HepG2 (cell line): ENCODE data around the gene MAN2A2. TPM values are rescaled to one million over a fixed set of nuclear protein-coding genes. Genes with fewer than 3 reads are reported as not detected.
A peak's percentile ranks its signal among the peaks of the same experiment; 100 is the strongest.

Experiments used
- CHCHD3 ChIP-seq: sonication (generic); formaldehyde crosslinking; IDR thresholded peaks from 2 replicates; pipeline ENCODE4 v1.8.0; 2022; ENCODE audit warnings: mild to moderate bottlenecking, missing genetic modification reagents, moderate library complexity
- ELK4 ChIP-seq: sonication (generic); formaldehyde crosslinking; IDR thresholded peaks from 2 replicates; pipeline ENCODE4 v1.9.0; 2021; ENCODE audit warnings: missing genetic modification reagents, borderline replicate concordance
- HMG20A ChIP-seq: IDR thresholded peaks from 2 replicates; pipeline ENCODE4 v1.6.1; 2016; ENCODE audit warnings: borderline replicate concordance
- KDM1A ChIP-seq: IDR thresholded peaks from 2 replicates; pipeline ENCODE4 v1.6.1; 2016; ENCODE audit warnings: missing compliant biosample characterization
- MAZ ChIP-seq, 2 experiments: sonication (generic) in 1 of 2; formaldehyde crosslinking in 1 of 2; IDR thresholded peaks; 2 replicates each; pipeline versions ENCODE4 v1.5.0 to v1.6.1; 2012 to 2020; ENCODE audit warnings: low read depth in 2 of 2, mild to moderate bottlenecking in 2 of 2, borderline replicate concordance in 1 of 2, improper control_type of control experiment in 1 of 2, low read length in 1 of 2, missing genetic modification reagents in 1 of 2, moderate library complexity in 1 of 2
- MYNN ChIP-seq: sonication (generic); formaldehyde crosslinking; IDR thresholded peaks from 2 replicates; pipeline ENCODE4 v1.4.0; 2020; ENCODE audit warnings: mild to moderate bottlenecking, low read depth, missing genetic modification reagents
- POGZ ChIP-seq: sonication (generic); formaldehyde crosslinking; IDR thresholded peaks from 2 replicates; pipeline ENCODE4 v1.4.0; 2020; ENCODE audit warnings: mild to moderate bottlenecking, missing genetic modification reagents
- POLR2A ChIP-seq, 2 experiments: IDR thresholded peaks; 2 replicates each; pipeline ENCODE4 v1.6.1; 2011; ENCODE audit warnings: low read depth in 2 of 2, low read length in 2 of 2, mild to moderate bottlenecking in 1 of 2, moderate library complexity in 1 of 2; ENCODE audit not compliant: insufficient read depth in 1 of 2
- SSRP1 ChIP-seq: IDR thresholded peaks from 2 replicates; pipeline ENCODE4 v1.6.1; 2016; ENCODE audit warnings: control low read depth
- ZBTB25 ChIP-seq: IDR thresholded peaks from 2 replicates; pipeline ENCODE4 v1.6.1; 2018; ENCODE audit warnings: missing genetic modification reagents
- ZNF503 ChIP-seq: sonication (generic); formaldehyde crosslinking; IDR thresholded peaks from 2 replicates; pipeline ENCODE4 v1.4.0; 2020; ENCODE audit warnings: missing genetic modification reagents
- ZNF572 ChIP-seq: sonication (generic); formaldehyde crosslinking; IDR thresholded peaks from 2 replicates; pipeline ENCODE4 v1.5.1; 2020; ENCODE audit warnings: mild to moderate bottlenecking, missing genetic modification reagents
- ZNF7 ChIP-seq: IDR thresholded peaks from 2 replicates; pipeline ENCODE4 v1.6.1; 2016; ENCODE audit warnings: missing biosample characterization, missing genetic modification reagents
- polyA plus RNA-seq, 8 experiments: library from polyadenylated mRNA; depleted of rRNA in 3 of 8; stranded (reverse) in 7 of 8; unstranded in 1 of 8; fragments of >200 nt; fragmentation: Illumina TruSeq in 4 of 8; extraction: Trizol in 4 of 8; gene quantifications; 2 replicates each; pipeline versions ENCODE4 v1.2.1 to v1.2.3, GENCODE V29; 2011 to 2016; ENCODE audit warnings: low read depth in 4 of 8, missing spikeins in 1 of 8, mixed read lengths in 1 of 8; ENCODE audit not compliant: insufficient read depth in 1 of 8
- total RNA-seq, 5 experiments: library from RNA; depleted of rRNA; stranded (reverse); fragments of >200 nt; fragmentation: Illumina TruSeq; extraction: Trizol; gene quantifications; 2 replicates each; pipeline ENCODE4 v1.2.3, GENCODE V29; 2016; ENCODE audit warnings: low read depth in 1 of 5
- TF ChIP-seq, protein P1 (sequence below): fragments of 450-650 bp; IDR thresholded peaks from 2 replicates; pipeline ENCODE4 v1.6.1; 2016
- TF ChIP-seq, protein P2 (sequence below): sonication (generic); formaldehyde crosslinking; IDR thresholded peaks from 2 replicates; pipeline ENCODE4 v1.4.0; 2020; ENCODE audit warnings: missing genetic modification reagents
- TF ChIP-seq, protein P3 (sequence below): sonication (generic); formaldehyde crosslinking; IDR thresholded peaks from 2 replicates; pipeline ENCODE4; 2020; ENCODE audit warnings: missing genetic modification reagents, mild to moderate bottlenecking, borderline replicate concordance

MAN2A2 gene
- total and polyA plus RNA-seq, 2 of the 13 experiments (the other 11 are each of a cell fraction or from before 2014, with no cell fraction given): 17.5 to 51.5 TPM

DNA sequence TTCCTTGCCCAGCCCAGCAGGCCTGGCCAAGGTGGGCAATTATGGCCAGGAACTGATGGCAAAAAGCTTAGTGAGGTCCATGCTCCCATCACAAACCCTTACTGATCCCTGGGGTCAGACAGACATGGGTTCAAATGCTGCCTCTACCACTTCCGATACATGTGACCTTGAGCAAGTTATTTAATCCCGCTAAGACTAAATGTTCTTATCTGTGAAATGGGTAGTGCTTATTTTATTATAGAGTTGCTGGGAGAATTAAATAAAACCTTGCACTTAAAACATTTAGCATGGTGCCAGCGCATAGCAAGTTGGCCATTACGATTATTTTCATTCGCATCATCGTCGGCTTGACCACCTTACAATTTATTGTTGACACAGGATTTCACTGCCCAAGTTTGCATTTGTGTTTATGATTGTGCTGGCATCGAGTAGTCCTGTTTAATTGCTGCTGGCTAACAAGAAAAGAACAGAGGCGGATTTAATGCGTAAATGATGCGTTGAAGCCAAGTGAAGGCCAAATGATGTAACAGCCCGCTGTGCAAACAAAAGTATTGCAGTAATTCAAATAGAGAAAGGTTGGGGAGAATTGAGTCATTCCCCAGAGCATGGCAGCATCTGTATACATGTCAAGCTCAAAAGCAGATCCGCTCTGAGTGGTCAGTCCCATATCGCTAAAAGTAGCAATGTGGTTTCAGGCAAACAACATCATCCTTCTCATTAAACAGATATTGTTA, 42.0 kb upstream of the MAN2A2 start (continued):
- TF ChIP-seq, protein P1, sequence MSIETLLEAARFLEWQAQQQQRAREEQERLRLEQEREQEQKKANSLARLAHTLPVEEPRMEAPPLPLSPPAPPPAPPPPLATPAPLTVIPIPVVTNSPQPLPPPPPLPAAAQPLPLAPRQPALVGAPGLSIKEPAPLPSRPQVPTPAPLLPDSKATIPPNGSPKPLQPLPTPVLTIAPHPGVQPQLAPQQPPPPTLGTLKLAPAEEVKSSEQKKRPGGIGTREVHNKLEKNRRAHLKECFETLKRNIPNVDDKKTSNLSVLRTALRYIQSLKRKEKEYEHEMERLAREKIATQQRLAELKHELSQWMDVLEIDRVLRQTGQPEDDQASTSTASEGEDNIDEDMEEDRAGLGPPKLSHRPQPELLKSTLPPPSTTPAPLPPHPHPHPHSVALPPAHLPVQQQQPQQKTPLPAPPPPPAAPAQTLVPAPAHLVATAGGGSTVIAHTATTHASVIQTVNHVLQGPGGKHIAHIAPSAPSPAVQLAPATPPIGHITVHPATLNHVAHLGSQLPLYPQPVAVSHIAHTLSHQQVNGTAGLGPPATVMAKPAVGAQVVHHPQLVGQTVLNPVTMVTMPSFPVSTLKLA: no peak
- TF ChIP-seq KDM1A (peak; percentile 16; the same call in 1 of the 2 replicates), CHCHD3 (CRISPR knock-in tag) (no peak), ZNF7 (CRISPR knock-in tag) (peak; percentile 87), ZNF503 (CRISPR knock-in tag) (peak; percentile 77; the same call in 1 of the 2 replicates), POGZ (CRISPR knock-in tag) (no peak), MAZ (IDR thresholded peaks at IDR 0.05; ENCODE audit: borderline replicate concordance, low read depth, low read length) (no peak), MAZ (CRISPR knock-in tag; IDR thresholded peaks at IDR 0.05; ENCODE audit: low read depth) (no peak; the same call in 1 of the 2 replicates), SSRP1 (no peak; the same call in 1 of the 2 replicates), HMG20A (CRISPR knock-in tag) (peak; percentile 94), ZNF572 (CRISPR knock-in tag) (no peak), POLR2A (IDR thresholded peaks at IDR 0.05; ENCODE audit: insufficient read depth in 1 of 2, low read depth in 2 of 2, low read length in 2 of 2) (no peak), MYNN (CRISPR knock-in tag) (no peak), ELK4 (CRISPR knock-in tag) (no peak), ZBTB25 (CRISPR knock-in tag) (peak; percentile 89)
- TF ChIP-seq, protein P2, sequence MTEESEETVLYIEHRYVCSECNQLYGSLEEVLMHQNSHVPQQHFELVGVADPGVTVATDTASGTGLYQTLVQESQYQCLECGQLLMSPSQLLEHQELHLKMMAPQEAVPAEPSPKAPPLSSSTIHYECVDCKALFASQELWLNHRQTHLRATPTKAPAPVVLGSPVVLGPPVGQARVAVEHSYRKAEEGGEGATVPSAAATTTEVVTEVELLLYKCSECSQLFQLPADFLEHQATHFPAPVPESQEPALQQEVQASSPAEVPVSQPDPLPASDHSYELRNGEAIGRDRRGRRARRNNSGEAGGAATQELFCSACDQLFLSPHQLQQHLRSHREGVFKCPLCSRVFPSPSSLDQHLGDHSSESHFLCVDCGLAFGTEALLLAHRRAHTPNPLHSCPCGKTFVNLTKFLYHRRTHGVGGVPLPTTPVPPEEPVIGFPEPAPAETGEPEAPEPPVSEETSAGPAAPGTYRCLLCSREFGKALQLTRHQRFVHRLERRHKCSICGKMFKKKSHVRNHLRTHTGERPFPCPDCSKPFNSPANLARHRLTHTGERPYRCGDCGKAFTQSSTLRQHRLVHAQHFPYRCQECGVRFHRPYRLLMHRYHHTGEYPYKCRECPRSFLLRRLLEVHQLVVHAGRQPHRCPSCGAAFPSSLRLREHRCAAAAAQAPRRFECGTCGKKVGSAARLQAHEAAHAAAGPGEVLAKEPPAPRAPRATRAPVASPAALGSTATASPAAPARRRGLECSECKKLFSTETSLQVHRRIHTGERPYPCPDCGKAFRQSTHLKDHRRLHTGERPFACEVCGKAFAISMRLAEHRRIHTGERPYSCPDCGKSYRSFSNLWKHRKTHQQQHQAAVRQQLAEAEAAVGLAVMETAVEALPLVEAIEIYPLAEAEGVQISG: no peak
- TF ChIP-seq, protein P3, sequence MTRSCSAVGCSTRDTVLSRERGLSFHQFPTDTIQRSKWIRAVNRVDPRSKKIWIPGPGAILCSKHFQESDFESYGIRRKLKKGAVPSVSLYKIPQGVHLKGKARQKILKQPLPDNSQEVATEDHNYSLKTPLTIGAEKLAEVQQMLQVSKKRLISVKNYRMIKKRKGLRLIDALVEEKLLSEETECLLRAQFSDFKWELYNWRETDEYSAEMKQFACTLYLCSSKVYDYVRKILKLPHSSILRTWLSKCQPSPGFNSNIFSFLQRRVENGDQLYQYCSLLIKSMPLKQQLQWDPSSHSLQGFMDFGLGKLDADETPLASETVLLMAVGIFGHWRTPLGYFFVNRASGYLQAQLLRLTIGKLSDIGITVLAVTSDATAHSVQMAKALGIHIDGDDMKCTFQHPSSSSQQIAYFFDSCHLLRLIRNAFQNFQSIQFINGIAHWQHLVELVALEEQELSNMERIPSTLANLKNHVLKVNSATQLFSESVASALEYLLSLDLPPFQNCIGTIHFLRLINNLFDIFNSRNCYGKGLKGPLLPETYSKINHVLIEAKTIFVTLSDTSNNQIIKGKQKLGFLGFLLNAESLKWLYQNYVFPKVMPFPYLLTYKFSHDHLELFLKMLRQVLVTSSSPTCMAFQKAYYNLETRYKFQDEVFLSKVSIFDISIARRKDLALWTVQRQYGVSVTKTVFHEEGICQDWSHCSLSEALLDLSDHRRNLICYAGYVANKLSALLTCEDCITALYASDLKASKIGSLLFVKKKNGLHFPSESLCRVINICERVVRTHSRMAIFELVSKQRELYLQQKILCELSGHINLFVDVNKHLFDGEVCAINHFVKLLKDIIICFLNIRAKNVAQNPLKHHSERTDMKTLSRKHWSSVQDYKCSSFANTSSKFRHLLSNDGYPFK (CRISPR knock-in tag): no peak
